HG03045 (cell line): ENCODE results near the gene CTSW.
A peak's percentile ranks its signal among the peaks of the same experiment; 100 is the strongest.

Source experiments
- ATAC-seq: cut with Tn5 transposase; IDR thresholded peaks from one replicate; pipeline ENCODE4 v1.9.1; 2021; ENCODE audit warnings: mild to moderate bottlenecking, moderate library complexity; ENCODE audit not compliant: unreplicated experiment

Gene CTSW

GRCh38 chr11:65866509-65867283, 12.9 kb upstream of the CTSW start:
- ATAC-seq: no peak

- ATAC-seq: no peak
Measured at GRCh38 chr11:65867284-65868071, 12.2 kb upstream of the CTSW start.

- ATAC-seq: no peak
Measured at GRCh38 chr11:65868076-65868667, 11.5 kb upstream of the CTSW start.

- no peak for ATAC-seq
Measured at GRCh38 chr11:65868907-65869306, 10.7 kb upstream of the CTSW start.

- ATAC-seq: no peak
Measured at GRCh38 chr11:65869643-65870306, 9.9 kb upstream of the CTSW start.

GRCh38 chr11:65870307-65870658, 9.4 kb upstream of the CTSW start:
- no peak for ATAC-seq

GRCh38 chr11:65870706-65871681, 8.6 kb upstream of the CTSW start:
- no peak for ATAC-seq

GRCh38 chr11:65871811-65872548, 7.7 kb upstream of the CTSW start:
- ATAC-seq: no peak

GRCh38 chr11:65872586-65873317, 6.9 kb upstream of the CTSW start, which contains the start of gene EFEMP2:
Gene EFEMP2 (minus strand): TSS chr11:65872800. CDS start chr11:65872354, 446 bp downstream.
- ATAC-seq: no peak

- peak; percentile 71 for ATAC-seq
Measured at GRCh38 chr11:65873318-65874156, 6.1 kb upstream of the CTSW start.

- ATAC-seq: no peak
Measured at GRCh38 chr11:65880027-65880426, 390 bp downstream of the CTSW start.

GRCh38 chr11:65880844-65881421, 1.3 kb downstream of the CTSW start:
- no peak for ATAC-seq

GRCh38 chr11:65882120-65883057, 2.8 kb downstream of the CTSW start:
- ATAC-seq: no peak

- no peak for ATAC-seq
Measured at GRCh38 chr11:65883058-65883761, 3.6 kb downstream of the CTSW start.

- ATAC-seq: no peak
Measured at GRCh38 chr11:65883786-65884715, 4.4 kb downstream of the CTSW start.
